Rectal smooth muscle tissue (tissue), 1 donor: ENCODE data around the gene MOGAT1.

Experiments used
- H3K27ac ChIP-seq: one replicate; pipeline ENCODE4 v1.7.0; 2013; ENCODE audit warnings: low read depth, low read length, inconsistent platforms
- H3K27me3 ChIP-seq: one replicate; pipeline ENCODE4 v1.7.0; 2013; ENCODE audit warnings: low read length; ENCODE audit not compliant: control insufficient read depth, insufficient read depth
- H3K36me3 ChIP-seq: one replicate; pipeline ENCODE4 v1.7.0; 2013; ENCODE audit warnings: low read length; ENCODE audit not compliant: control insufficient read depth, insufficient read depth
- H3K4me1 ChIP-seq: one replicate; pipeline ENCODE4 v1.7.0; 2013; ENCODE audit warnings: low read length; ENCODE audit not compliant: control insufficient read depth, insufficient read depth
- H3K4me3 ChIP-seq: one replicate; pipeline ENCODE4 v1.7.0; 2013; ENCODE audit warnings: low read length
- H3K9ac ChIP-seq: one replicate; pipeline ENCODE4 v1.7.0; 2013; ENCODE audit warnings: low read length

Gene MOGAT1

GRCh38 chr2:222652491-222653255 lies 18.8 kb upstream of the MOGAT1 start:
- H3K27me3 ChIP-seq = no peaks in the 10 kb centered on the region
- H3K4me1 ChIP-seq = peaks cover 8% of the 10 kb centered on the region
- no peaks in the 10 kb centered on the region for H3K36me3 ChIP-seq
- no peak overlapping the region for H3K9ac ChIP-seq
- no peak overlapping the region for H3K27ac ChIP-seq
- no peak overlapping the region for H3K4me3 ChIP-seq

GRCh38 chr2:222653280-222653679 lies 18.2 kb upstream of the MOGAT1 start:
- Histone ChIP-seq H3K4me3 (no peak overlapping the region), H3K4me1 (peaks cover 8% of the 10 kb centered on the region), H3K9ac (no peak overlapping the region), H3K27me3 (no peaks in the 10 kb centered on the region), H3K27ac (no peak overlapping the region), H3K36me3 (no peaks in the 10 kb centered on the region)

- peak within 1 kb of the TSS; percentile 77 for H3K4me3 ChIP-seq
- no peaks in the 10 kb centered on the region for H3K36me3 ChIP-seq
- H3K27me3 ChIP-seq = no peaks in the 10 kb centered on the region
- peak within 1 kb of the TSS; percentile 93 for H3K27ac ChIP-seq
- H3K4me1 ChIP-seq = peaks cover 8% of the 10 kb centered on the region
- H3K9ac ChIP-seq = peak within 1 kb of the TSS; percentile 56
Measured at GRCh38 chr2:222655787-222656525, 15.5 kb upstream of the MOGAT1 start, which contains the start of gene FARSB. TSS of gene FARSB (minus strand) at chr2:222656092. CDS start at chr2:222656073, 19 bp downstream.

DNA sequence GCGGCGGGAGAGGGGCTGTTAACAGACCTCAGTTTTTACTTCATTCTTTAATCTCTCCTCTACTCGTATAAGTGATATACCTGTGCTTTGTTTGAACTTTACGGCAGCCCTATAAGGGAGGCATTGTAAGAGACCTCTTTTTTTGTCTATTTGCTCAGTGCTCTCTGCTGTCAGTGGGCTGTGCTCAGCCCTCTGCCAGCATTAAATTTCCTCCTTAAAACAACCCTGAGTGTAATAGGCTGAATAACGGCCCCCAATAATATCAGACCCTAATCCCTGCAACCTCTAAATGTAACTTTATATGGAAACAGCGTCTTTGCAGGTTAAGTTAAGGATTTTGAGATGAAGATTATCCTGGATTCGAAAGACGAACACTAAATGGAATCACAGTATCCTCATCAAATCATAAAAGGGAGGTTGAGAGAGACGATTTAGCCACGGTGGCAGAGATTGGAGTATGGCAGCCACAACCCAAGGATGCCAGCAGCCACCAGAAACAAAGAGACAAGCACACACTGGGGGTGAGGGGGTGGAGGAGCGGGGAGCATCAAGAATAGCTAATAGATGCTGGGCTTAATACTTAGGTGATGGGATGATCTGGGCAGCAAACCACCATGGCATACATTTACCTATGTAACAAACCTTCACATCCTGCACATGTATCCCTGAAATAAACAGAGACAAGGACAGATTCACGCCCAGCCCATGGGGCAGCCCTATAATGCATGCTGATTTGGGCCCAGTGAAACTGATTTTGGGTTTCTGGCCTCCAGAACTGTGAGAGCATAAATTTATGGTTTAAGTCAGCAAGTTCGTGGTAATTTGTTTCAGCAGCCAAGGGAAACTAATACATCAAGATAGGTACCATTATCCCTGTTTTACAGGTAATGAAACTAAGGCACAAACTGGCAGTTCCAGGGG lies 14.7 kb upstream of the MOGAT1 start:
- H3K27me3 ChIP-seq = no peaks in the 10 kb centered on the region
- H3K9ac ChIP-seq = peak overlapping the region; percentile 56
- H3K36me3 ChIP-seq = no peaks in the 10 kb centered on the region
- H3K4me1 ChIP-seq = peaks cover 8% of the 10 kb centered on the region
- peak overlapping the region; percentile 93 for H3K27ac ChIP-seq
- peak overlapping the region; percentile 77 for H3K4me3 ChIP-seq

- Histone ChIP-seq H3K4me1 (no peaks in the 10 kb centered on the region), H3K9ac (no peak overlapping the region), H3K27ac (no peak overlapping the region), H3K36me3 (no peaks in the 10 kb centered on the region), H3K4me3 (no peak overlapping the region), H3K27me3 (no peaks in the 10 kb centered on the region)
Measured at GRCh38 chr2:222663479-222663878, 8.0 kb upstream of the MOGAT1 start.

DNA sequence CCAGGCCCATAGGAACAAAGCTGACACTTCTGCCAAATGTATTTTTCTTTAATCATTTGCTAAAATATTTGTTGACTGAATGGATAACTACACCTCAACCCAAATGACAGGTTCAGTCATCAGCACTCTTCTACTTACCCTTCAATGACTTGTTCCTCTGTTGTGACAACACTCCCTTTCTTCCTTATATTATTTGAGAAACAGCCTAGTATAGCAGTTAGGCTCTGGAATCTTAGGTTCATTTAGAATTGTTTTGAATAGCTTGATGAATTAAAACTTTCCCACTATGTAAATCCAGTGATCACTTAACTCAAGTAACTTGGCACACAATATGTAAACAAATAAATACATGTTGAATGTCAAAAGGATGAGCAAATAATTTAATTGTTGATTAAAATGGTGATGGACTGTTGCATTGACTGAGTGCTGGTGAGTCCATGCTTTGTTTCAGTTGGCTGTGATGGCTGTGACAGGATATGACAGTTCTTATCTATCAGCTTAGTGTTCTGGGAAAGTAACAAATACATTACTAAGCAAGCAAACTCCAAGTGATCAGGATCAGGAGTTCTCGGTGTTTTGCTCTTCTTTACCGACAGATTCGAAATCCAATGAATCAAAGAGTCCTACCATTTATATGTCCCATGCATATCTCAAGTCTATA lies 2.8 kb upstream of the MOGAT1 start:
- no peak overlapping the region for H3K27ac ChIP-seq

DNA sequence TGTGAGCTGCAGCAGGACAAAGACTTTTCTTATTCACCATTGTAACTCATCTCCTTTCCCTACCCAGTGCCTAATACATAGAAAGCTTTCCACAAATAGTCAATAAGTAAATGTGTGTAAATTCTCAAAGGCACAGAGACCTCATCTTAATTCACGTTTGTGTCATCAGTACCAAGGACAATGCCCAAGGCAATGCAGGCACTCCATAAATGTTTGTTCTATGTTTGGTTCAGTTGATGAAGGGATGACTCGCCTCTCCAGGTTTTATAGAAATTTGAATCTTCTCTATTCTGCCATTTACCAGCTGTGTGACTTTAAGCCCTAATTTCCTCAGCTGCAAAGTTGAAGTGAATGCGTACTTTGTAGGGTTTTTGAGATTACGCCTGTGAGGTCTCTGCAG lies 2.1 kb upstream of the MOGAT1 start:
- H3K9ac ChIP-seq = no peak overlapping the region
- H3K4me1 ChIP-seq = no peaks in the 10 kb centered on the region
- H3K4me3 ChIP-seq = no peak overlapping the region
- no peak overlapping the region for H3K27ac ChIP-seq
- H3K27me3 ChIP-seq = peaks cover 2% of the 10 kb centered on the region
- no peaks in the 10 kb centered on the region for H3K36me3 ChIP-seq

More for the DNA sequence above, 2.8 kb upstream of the MOGAT1 start:
- Histone ChIP-seq H3K4me1 (no peaks in the 10 kb centered on the region), H3K4me3 (no peak overlapping the region), H3K36me3 (no peaks in the 10 kb centered on the region), H3K9ac (no peak overlapping the region), H3K27me3 (peaks cover 2% of the 10 kb centered on the region)

GRCh38 chr2:222670191-222671038 lies 1.0 kb upstream of the MOGAT1 start:
- Histone ChIP-seq H3K27me3 (peaks cover 2% of the 10 kb centered on the region), H3K27ac (no peak overlapping the region)

DNA sequence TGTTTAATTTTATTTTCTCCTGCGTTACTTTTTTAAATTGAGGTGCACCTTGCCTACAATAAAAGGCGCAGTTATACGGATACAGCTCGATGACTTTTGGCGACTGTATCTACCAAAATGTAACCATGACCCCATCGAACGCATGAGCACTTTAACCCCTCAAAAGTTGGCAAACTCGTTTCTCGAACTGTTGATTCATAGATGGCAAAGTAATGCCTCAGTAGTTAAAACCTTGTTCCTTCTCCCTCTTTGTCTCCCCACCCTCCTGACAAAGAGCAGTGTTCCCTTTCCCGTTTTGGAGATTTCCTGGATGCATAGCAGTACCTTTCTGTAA lies 577 bp downstream of the MOGAT1 start:
- no peak overlapping the region for H3K9ac ChIP-seq
- no peak overlapping the region for H3K27ac ChIP-seq
- peaks cover 2% of the 10 kb centered on the region for H3K27me3 ChIP-seq
- H3K4me1 ChIP-seq = no peaks in the 10 kb centered on the region
- peak overlapping the region; percentile 56 for H3K4me3 ChIP-seq
- H3K36me3 ChIP-seq = no peaks in the 10 kb centered on the region

More at GRCh38 chr2:222670191-222671038, 1.0 kb upstream of the MOGAT1 start:
- H3K4me3 ChIP-seq = no peak overlapping the region
- no peak overlapping the region for H3K9ac ChIP-seq
- no peaks in the 10 kb centered on the region for H3K4me1 ChIP-seq
- H3K36me3 ChIP-seq = no peaks in the 10 kb centered on the region

DNA sequence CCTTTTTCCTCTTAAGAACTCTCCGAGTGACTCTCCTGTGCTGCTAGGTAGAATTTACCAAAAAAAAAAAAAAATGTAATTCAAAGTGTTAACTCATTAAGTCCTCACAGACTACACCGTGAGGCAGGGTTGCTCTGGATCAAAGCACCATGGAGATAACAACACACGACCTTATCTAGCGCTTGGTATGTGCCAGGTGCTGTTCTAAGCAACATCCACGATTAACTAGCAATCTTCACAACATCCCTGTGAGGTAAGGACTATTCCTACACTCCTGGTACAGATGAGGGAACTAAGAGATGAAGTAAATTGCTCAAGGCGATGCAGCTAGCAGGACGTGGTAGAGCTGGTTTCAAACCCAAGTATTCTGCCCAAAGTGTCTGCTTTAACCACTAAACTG lies 1.8 kb downstream of the MOGAT1 start:
- Histone ChIP-seq H3K27me3 (peaks cover 2% of the 10 kb centered on the region), H3K9ac (no peak overlapping the region), H3K4me3 (no peak overlapping the region), H3K4me1 (no peaks in the 10 kb centered on the region), H3K27ac (no peak overlapping the region), H3K36me3 (no peaks in the 10 kb centered on the region)

GRCh38 chr2:222673883-222674282 lies 2.4 kb downstream of the MOGAT1 start:
- Histone ChIP-seq H3K36me3 (no peaks in the 10 kb centered on the region), H3K27ac (no peak overlapping the region), H3K4me1 (no peaks in the 10 kb centered on the region), H3K4me3 (no peak overlapping the region), H3K27me3 (peaks cover 2% of the 10 kb centered on the region), H3K9ac (no peak overlapping the region)
